Measurements from ENCODE around the gene ZNF570.

Gene ZNF570

GRCh38 chr19:37468961-37469777 is at the start of gene ZNF570:
ZNF570 (plus strand) TSS chr19:37469356; CDS start chr19:37470355, 999 bp downstream.
- peak; percentile 81 for DNase-seq

GRCh38 chr19:37452500-37453245 is 16.5 kb upstream of the ZNF570 start:
- no peak for DNase-seq

- no peak for DNase-seq
Measured at GRCh38 chr19:37466277-37466797, 2.8 kb upstream of the ZNF570 start.

DNA sequence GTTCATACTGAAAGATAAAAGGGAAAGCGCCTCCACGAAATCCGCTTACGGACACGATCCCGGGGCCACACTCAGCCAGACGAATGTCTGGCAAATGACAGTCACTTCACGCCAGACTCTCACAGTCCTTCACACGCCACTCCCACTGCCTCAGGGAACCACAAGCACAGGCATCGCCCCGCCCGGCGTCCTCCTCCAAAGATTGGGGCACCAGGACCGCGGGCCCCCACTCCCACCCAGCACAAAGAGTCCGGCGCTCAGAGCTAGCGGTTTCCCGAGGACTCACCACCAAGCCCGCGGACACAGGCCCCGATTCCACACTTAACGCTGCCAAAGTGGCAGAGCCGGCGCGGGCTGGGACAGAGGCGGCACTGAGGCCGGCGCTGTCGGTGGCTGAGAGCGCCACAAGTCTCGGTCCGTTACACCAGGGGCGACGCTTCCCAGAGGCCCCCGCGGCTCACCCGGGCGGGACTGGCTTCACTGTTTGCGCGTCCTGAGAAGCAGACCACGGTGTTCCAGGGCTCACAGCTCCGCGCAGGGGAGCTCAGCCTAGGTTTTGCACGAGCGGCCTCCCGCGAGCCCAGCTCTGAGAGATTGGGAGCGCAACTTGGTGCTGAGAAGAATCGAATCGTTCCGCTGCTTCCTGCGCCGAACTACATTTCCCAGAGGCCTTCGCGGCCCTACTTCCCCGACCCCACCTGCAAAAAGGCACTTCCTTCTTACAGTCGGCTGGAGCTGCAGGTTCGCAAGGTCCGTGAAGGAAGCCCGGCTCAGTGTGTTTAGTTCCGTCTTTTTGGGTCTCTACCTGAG is 2.2 kb upstream of the ZNF570 start, which contains the start of gene ZNF569:
Gene ZNF569 (minus strand): TSS at position 647 of the 810 bp plus-strand sequence. CDS start 22,523 bp downstream, outside the sequence.
- DNase-seq = peak; percentile 81

DNA sequence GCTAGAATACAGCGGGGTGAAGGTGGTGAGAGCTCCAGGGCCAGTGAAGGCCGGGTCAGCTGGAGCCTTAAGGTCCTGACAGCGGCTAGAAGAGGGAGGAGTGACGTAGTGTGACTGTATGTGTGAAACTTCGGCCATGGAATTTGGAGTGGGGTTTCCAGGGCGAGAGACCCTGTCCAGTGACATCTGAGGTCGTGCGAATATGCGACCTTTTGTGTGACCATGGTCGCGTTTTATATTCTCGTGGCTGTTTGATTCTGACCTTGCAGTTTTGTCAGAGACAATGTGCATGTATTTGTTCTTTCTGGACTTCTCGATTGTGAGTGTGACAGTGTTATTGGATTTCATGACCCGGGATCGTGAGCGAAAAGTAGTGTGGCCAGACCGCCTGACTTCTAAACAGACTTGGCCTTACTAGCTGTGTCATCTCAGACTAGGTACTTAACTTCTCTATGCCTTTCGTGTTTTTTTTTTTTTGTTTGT is 1.5 kb upstream of the ZNF570 start:
- no peak for DNase-seq

- DNase-seq = no peak
Measured at GRCh38 chr19:37470216-37470615, 1.1 kb downstream of the ZNF570 start.

GRCh38 chr19:37472165-37472564 is 3.0 kb downstream of the ZNF570 start:
- DNase-seq = no peak

GRCh38 chr19:37484406-37485168 is 15.4 kb downstream of the ZNF570 start:
- DNase-seq = no peak

- no peak for DNase-seq
Measured at GRCh38 chr19:37492213-37492612, 23.1 kb downstream of the ZNF570 start.

GRCh38 chr19:37505958-37506386 is 36.8 kb downstream of the ZNF570 start:
- peak; percentile 4 for DNase-seq

DNA sequence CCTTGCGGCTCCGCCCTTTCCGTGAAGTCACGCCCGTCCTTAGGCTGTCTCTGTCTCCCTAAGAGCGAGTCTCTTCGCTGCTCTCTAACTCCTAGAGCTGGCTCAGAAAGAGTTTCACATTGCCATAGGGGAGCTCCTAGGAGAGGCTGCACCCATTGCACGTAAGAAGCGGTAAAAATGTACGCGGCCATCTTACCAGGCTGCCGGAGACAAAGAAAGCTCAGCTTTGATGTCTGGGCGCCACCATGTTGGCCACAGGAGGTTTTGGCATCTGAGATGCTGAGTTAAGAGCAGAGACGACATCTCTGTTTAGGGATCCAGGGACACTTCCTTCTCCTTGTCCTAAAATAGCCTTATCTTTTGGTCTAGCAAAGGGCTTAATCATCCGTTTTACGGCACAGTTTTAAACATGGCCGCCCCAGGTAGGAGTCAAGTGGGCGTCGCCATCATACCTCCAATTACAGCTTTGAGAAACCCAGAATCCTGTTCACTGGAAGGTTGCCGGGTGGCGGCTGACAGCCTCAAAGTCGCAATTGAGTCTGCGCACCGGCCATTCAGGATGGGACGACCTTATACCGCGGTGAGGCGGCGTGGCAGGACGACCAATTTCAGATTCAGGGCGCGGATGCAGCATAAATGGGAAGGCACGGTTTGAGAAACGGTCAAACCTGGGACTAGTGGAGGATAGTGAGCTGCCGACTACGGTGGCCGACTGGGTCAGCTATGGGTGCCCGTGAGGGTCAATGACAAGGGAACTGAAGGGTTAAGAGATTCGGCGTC is 37.4 kb downstream of the ZNF570 start, which contains the start of gene ZNF793:
Gene ZNF793 (plus strand): TSS at position 553 of the 780 bp plus-strand sequence. CDS start 16,501 bp downstream, outside the sequence.
- peak; percentile 82 for DNase-seq

DNA sequence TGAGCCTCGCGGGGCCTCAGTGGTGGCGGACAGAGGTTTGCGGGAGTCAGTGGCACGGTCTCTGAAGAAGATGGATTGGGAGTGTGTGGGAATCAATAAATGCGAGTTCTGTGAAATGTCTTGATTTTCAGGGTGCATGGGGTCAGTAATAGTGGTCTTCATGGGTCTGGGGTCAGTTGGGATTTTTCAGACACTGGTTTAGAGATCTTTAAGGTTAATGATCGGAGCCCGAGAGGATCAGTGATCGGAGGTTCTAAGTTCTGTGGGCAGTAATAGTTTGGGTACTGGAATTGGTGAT is 38.0 kb downstream of the ZNF570 start:
- no peak for DNase-seq

GRCh38 chr19:37511186-37511585 is 42.0 kb downstream of the ZNF570 start:
- DNase-seq = no peak

GRCh38 chr19:37511821-37512220 is 42.7 kb downstream of the ZNF570 start:
- DNase-seq = no peak

DNA sequence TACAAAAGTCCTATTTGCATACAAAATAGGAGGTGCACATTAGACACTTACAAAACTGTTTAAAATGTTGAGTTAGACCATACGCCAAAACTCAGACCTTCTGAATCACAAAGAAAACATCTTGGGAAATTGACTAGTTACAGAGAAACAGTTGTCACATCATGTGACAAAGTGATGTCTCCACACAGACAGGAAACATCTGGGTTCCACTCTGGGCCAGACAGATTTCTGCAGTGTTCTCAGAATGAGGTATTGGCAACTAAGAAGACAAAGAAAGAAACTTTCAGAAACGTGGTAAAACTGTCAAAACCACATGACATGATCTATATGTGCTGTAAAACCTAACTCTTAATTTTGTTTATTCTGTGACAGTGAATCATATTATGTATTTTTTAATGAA is 44.2 kb downstream of the ZNF570 start:
- DNase-seq = no peak

DNA sequence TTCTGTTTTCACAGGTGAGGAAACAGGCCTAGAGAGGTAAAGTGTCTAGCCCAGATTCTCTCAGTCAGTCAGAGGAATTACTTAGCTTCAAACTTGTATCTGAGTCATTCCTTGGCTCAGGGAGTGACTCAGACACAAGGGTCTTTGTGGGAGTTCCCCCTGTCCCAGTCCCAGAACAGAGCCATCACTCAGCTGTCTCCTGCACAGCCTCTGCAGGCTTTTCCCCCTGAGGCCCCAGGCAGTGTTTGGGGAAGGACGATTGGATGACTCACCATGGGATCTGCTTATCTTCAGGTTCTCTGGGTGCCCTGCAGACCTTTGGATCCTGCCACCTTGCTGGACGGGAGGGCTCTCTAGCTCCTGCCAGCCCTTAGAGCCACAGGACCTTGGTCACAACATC is 50.7 kb downstream of the ZNF570 start:
- DNase-seq = no peak

GRCh38 chr19:37537391-37537947 is 68.3 kb downstream of the ZNF570 start:
- no peak for DNase-seq

Data from NCI-H2107 (cell line).